GM20431 (cell line): ENCODE data around the gene OSBPL8.
"Not testable (repeated sequence)": the region's sequence is repeated elsewhere in the genome, so short reads cannot be mapped to it uniquely, and the experiment has no call there.

Experiments
- in situ Hi-C: fragments of 300-500 bp; cut with MseI, MboI; formaldehyde crosslinking; loops from one replicate; pipeline ENCODE4 v1.15.0; 2020; ENCODE audit warnings: low sequenced_read_pairs; ENCODE audit not compliant: unreplicated experiment

Gene OSBPL8

DNA sequence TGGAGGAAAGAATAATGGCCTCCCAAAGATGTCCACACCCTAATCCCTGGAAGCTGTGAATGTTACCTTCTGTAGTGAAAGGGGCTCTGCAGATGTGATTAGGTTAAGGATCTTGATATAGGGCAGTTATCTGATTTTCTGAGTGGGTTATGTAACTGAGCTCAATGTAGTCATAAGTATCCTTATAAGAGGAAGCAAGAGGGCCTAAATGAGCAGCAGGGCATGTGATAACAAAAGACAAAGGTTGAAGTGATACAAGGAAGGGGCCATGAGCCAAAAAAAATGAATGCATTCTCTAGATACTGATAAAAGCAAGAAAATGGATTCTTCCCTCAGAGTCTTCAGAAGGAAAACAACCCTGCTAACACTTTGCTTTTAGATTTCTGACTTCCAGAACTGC lies 78.8 kb downstream of the OSBPL8 start:
- in situ Hi-C loops: no loop called here

DNA sequence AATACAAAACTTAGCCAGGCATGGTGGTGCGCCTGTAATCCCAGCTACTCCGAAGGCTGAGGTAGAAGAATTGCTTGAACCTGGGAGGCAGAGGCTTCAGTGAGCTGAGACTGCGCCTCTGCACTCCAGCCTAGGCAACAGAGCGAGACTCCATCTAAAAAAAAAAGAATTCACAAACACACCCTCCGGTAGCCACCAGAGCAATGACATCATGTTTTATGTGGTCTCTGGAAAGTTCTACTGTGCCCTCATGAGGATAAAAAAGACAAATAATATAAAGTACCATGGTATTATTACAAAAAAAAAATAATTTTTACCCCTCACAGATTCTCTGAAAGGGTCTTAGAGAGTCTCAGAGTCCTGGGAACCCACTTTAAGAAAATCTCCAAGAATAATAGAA lies 81.5 kb downstream of the OSBPL8 start:
- in situ Hi-C loops: no loop called here

DNA sequence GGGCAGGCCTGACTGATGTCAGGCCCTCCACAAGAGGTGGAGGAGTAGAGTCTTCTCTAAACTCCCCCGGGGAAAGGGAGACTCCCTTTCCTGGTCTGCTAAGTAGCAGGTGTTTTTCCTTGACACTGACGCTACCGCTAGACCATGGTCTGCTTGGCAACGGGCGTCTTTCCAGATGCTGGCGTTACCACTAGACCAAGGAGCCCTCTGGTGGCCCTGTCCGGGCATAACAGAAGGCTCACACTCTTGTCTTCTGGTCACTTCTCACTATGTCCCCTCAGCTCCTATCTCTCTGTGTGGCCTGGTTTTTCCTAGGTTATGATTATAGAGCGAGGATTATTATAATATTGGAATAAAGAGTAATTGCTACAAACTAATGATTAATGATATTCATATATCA lies 86.7 kb downstream of the OSBPL8 start:
- in situ Hi-C loops: not testable (repeated sequence)

DNA sequence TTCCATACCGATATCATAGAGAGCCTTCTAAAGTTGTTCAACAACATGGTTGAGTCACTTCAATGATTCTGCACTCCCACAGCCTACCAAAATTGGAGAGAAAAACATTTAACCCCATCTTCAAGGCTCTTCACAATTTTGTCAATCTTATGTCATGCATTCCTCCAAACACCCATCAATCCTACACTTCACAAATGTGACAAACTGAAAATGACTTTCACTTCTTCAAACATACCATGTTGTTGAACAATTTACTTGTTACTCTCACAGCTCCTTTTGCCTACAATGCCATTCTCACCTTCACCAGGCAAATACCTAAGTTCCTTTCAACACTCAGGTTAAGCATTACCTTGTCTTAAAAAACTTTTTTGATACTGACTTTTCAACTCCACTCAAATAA lies 88.0 kb downstream of the OSBPL8 start:
- in situ Hi-C loops: no loop called here

DNA sequence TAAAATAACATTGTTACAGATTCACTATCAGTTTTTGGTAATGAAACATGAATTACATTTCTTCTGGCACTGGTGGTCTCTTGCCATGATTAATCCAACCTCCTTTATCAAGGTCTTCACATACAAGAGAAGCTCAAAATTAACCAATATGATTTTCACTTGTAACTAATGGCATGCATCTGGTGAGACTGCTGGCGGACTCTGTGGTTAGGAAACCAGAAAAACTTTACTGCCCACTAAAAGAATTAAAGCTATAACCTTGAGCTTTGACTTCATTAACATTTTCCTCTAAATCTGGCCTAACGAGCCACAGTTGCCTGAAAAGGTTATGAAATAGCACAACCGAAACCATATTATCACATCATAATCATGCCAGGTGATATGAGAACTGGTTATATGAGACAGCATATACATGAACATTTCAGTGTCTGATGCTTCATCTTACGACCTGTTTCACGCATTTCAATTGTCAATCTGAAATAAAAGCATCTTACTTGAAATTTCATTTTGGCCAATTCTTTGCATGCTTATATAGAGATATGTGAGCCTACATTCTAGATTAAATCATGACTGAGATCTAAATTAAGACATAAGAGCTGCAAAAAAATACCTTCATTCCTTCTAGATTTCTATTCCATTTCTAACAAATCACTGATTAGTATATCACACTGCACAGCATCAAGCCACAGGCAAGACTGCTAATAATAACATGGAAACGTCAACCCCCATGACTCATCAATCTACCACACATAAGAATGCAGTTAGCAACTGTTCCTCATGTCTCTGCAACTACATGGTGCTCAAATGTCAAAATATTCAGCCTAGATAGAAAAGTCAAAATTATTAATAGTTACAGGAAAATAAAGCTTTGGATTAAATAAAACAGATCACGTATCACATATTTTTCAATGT lies 89.3 kb downstream of the OSBPL8 start:
- in situ Hi-C loops: no loop called here

DNA sequence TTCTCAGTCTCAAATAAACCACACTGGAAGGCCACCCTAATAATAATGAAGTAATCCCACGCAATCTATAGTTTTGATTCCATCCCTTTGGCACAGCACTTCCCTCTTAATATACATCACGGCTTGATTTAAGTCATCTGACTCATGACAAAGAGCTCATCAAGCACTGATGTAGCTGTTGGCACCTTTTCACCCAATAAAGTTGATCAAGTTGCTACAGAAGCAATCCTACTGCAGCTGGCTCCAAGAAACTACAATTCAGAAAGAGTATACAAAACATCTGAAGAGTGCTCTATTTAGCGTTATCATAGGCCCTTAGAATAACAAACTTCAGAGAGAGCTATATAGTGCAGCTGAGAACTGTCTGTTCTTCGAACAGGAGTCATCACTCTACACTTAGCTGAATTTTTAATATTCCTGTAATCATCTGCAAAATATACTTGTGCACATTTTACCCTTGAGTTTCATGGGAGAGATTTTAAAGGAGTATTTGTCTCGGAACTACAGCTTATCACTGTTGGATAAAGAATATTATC lies 94.9 kb downstream of the OSBPL8 start:
- in situ Hi-C loops: no loop called here

DNA sequence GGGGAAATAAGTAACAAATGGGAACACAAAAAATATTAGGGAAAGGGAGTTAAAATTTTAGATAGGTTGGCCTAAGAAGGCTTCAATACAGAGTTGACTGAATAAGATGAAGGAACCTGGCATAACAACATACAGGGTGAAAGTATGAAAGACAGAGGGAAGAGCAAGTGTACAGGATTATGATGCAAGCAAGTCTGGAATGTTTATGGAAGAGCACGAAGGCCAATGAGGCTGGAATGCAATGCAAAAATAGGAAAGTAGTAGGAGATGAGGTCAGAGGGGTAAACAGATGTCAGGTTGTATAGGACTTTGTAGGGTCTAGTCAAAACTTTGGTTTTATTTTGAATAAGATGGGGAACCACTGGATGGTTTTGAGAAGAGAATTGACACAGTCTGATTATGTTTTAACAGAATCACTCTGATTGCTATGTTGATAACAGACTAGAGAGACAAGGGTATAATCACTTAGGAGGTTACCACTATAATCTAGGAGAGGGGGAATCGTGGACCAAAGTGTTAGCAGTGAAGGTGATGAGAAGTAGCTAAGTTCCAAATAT lies 96.8 kb downstream of the OSBPL8 start:
- in situ Hi-C loops: no loop called here

DNA sequence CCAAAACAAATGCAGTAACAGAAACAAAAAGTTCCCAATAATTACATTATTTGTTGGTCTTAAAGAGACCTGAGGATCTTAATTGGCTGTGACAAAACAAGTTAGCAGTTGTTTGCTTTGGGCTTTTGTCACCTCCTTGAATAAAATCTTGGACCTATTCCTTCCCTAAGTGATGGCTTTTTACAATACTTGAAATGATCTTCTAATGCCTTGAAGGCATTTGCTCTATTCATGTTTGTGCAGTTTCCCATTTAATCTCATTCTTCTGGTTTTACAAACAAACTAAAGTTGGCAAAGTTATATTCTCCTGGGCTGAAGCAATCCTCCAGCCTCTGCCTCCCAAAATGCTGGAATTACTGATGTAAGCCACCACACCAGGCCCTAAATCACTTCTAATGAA lies 98.8 kb downstream of the OSBPL8 start:
- in situ Hi-C loops: no loop called here

DNA sequence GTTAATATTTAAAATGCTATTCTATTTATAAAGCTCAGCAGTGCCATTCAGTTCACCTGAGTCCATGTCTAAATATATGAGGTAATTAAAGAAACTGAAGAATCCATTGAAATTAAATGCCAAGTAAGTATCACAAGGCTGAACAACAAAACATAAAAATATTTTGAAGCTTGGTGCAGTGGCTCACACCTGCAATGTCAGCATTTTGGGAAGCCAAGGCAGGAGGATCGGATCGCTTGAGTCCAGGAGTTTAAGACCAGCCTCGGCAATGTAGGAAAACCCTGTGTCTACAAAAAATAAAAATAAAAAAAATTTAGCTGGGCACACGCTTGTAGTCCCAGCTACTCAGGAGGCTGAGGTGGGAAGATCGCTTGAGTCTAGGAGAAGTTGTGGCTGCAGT lies 101.8 kb downstream of the OSBPL8 start:
- in situ Hi-C loops: no loop called here

DNA sequence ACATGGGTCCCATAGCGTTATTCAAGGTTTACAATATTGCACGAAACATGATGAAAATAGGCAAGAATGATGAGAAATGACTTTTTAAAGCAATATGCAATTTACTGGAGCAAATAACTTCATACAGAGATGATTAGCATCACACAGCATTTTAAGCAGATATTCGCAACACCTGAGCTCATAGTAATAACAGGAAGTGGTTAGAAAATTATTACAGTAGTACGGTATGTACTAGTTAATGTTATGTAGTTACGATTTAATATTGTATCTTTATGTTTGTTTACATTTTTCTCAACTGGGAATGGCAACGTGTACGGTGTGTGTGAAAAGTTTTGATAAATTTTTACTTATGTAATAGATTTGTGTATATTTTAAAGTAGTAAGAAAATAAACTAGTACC lies 102.6 kb downstream of the OSBPL8 start:
- in situ Hi-C loops: no loop called here

DNA sequence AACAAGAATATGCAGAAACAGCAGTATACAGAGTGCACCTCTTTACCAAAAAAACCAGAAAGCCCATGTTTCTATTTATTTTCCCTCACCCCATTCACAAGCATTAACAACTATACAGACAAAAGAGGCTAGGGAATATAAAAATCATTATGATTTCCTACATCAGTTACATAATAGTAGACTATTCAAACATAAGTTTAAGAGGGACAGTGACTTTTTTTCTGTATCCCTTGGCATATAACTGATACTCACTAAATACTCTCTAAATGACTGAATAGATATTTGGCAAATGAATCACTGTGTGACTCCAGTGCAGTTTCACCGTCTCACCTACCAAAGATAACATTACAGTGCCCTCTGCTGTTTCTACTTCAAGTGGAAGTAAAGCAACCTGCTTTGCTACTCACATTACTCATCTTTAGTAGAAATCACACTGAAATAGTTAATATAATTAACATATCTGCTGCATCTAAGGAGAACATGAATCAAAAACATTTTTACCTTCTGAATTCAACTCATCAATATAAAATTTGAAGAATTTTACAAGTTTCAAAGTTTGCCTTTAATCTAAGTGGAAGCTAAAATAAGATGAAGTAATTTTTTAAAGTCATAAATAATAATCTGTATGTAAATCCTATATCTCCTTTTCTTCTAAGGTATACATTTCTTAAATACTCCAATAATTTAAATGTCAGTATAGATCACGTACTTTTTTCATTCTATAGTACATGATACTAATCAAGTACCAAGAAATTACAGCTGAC lies 103.8 kb downstream of the OSBPL8 start:
- in situ Hi-C loops: no loop called here

DNA sequence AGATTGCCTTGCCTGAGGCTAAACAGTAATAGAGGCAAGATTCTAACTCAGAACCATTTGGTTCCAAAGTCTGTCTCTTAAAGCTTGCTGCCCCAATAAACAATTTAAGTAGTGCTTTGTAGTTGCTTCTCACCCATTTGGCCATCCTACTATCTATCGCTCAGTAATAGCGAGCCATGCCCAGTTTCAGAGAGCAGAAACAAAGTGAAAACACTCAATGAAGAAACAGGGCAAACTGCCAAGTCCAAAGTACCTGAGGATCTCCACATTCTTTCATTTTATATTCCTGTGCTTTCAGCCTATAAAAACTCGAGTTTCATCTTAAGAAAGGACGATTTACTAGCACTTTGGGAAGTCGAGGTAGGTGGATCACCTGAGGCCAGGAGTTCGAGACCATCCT lies 108.0 kb downstream of the OSBPL8 start:
- in situ Hi-C loops: no loop called here

DNA sequence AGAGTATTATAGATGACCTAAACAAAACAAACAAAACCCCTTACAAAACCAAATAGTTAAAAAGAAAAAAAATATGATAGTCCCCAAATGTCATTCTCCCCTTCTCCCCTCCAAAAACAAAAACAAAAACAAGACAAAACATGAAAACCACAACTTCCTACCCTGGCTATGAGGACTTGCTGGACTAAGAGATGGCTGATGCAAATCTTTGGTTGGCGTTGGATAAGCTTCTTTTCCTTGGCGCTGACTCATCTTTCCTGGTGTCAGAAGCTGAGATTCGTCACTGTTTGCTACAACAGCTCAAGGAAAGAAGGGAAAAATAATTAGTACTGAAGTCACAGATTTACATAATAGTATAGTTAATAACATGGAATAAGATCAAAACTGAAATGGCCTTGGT lies 108.9 kb downstream of the OSBPL8 start:
- in situ Hi-C loops: no loop called here

DNA sequence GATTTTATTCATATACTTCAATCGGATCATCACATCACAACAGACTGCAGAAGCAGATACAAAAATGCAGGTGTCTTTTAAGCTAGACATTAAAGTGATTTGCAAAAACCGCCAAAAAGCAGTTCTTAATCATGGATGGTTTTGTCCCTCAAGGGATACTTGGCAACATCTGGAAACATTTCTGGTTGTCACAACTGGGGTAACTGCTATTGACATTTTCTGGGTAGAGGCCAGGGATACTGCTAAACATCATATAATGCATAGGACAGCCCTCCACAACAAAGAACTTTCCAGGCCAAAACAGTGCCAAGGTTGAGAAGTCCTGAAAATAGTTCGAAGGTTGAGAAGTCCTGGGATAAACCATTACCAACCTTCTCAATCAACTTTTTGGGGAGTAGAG lies 109.6 kb downstream of the OSBPL8 start:
- in situ Hi-C loops: no loop called here

DNA sequence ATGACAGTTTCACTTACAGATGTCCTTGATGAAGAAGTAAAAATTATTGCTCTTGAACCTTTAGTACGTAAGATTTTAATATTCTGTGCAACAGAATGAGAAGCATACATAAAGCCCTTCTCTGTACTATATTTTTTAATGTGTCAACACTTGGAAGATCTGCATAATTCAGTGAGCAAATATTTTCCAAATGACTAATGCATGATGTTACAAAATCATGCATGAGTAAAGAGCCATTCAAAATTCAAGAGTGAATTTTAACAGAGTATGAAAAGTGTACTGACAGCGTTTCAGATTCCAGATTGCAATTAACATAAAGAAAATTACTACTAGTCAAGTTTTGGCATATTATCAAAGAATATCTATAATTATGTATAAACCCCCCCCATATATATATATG lies 110.0 kb downstream of the OSBPL8 start:
- in situ Hi-C loops: no loop called here

DNA sequence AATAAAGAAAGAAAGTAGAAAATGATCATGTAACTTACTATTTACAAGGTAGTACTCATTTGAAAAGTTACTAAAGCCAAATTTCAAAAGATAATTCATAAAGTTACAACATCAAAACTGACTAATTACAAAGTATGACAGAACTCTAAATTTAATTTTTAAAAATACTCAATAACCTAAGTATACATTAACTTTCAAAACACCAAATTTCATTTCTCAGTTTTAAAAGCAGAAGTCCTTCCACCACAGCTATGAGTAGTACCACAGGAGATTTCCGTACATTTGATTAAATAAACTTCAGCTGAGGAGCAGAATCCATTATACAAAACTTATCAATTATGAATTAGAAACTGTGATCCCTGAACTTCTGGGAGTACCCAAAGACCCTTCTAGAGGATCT lies 110.6 kb downstream of the OSBPL8 start:
- in situ Hi-C loops: no loop called here

DNA sequence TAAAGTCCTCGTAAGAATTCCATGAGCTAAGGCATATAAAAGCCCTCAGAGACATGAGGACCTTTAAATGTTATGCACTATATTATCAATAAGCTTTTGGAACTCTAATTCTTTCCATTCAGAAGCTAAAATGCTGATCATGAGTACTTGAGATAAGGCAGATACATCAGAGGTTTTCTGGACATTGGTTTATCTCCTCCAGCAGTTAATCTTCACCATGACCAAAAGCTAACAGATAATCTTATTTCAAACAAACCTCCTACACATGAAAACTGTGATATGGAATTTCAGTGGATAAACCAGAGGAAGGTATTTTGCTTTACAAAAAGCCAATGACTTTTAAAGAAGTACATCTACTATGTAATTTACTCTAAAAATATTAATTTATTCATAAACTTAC lies 113.5 kb downstream of the OSBPL8 start:
- in situ Hi-C loops: no loop called here

DNA sequence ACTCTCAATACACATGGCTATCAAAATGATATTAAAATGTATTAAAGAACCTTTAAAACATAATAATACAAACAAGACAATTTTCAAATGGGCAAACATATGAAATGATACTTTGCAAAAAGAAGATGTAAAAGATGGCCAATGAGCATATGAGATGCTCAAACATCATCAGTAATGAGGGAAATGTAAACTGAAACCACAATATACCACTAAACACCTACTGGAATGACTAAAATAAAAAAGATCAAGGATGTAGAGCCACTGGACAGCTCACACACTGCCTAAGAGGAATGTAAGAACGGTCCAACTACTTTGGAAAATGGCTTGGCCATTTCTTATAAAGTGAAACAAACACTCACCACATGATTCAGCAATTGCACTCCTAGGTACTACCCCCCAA lies 114.1 kb downstream of the OSBPL8 start:
- in situ Hi-C loops: no loop called here

DNA sequence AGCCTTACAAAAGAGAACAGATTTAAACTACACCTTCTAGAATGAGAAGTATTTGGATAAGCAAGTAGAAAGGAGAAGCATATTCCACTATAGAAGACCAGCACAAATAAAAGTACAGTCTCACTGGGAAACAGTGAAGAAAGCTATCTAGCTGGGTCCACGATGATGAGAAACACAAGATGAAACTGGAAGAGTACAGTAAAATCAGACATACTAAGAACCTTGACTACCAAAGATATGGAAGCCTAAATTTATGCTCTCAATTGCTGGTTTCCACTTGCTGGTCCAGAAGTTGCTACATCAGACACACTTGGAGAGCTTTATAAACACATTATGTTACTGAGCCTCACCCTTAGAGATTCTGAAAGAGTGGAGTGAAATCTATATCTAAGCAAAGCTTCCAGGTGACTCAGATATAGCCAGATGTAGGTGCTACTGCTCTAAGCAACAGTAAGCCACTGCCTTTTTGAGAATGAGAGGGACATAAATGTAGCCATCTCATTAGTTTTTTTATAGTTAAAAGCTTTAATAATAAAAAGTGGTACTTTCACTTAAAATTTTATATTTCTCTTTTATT lies 115.1 kb downstream of the OSBPL8 start:
- in situ Hi-C loops: no loop called here

DNA sequence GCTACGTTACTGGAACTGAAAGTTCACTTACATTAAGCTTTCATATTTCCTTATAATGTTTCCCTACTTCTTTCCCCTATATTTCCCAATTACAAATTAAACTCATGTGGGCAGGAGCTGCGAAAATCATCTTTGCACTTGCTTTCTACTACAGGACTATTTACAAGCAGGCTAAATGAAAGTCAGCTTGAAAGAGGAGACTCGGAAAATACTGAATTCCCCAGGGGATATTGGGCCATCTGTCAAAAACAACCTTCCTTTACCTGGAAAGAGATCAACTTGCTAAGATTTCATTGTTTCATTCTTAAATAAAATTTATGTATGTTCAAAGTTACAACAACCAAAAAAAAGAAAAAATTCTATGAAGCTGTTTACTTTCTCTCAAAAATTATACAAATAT lies 118.6 kb downstream of the OSBPL8 start:
- in situ Hi-C loops: no loop called here

DNA sequence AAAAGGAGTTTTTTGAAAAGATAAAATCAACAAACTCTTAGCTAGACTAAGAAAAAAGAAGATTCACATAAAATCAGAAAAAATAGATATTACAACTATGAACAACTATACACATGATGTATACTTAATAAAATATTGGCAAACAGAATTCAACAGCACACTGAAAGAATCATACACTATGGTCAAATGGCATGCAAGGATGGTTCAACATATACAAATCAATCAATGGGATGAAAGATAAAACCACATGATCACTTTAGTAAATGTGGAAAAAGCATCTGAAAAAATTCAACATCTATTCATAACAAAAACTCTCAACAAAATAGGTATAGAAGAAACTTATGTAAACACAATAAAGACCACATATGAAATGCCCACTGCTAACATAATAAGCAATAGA lies 126.8 kb downstream of the OSBPL8 start:
- in situ Hi-C loops: no loop called here
